GM12878 (cell line): ENCODE results near the gene TRIM58. TPM values are rescaled to one million over a fixed set of nuclear protein-coding genes. Genes with fewer than 3 reads are reported as not detected.

ENCODE experiments used
- ATAC-seq: fragments of 200-7000 bp; cut with Tn5 transposase; 3 replicates; pipeline ENCODE4 v1.9.1; 2020; ENCODE audit warnings: mild to moderate bottlenecking, moderate library complexity
- BruUV-seq: library from RNA; stranded (reverse); fragments of 400-500 nt; replicated peaks from 2 replicates; lab custom pipeline; 2021; lab: Mats Ljungman, UMichigan
- CTCF ChIA-PET: fragments of 300-600 bp; sonication (Branson Sonifier 250); formaldehyde crosslinking; extraction: SDS; loops from one replicate; lab custom pipeline; 2021; ENCODE audit warnings: inconsistent platforms; lab: Yijun Ruan, JAX
- POLR2A ChIA-PET: fragments of 350-600 bp; formaldehyde crosslinking; extraction: SDS; loops from one replicate; lab custom pipeline; 2021; ENCODE audit warnings: inconsistent platforms; lab: Charles Lee
- RAD21 ChIA-PET: fragments of 300-600 bp; sonication (Branson Sonifier 250); formaldehyde crosslinking; loops from one replicate; lab custom pipeline; 2023; ENCODE audit warnings: antibody characterized with exemption; ENCODE audit not compliant: unreplicated experiment; lab: Charles Lee
- SMC1A ChIA-PET: fragments of 300-600 bp; sonication (Branson Sonifier 250); formaldehyde crosslinking; loops from one replicate; lab custom pipeline; 2023; ENCODE audit not compliant: unreplicated experiment, uncharacterized antibody; lab: Charles Lee
- DNase-seq: peaks from one replicate; pipeline ENCODE4 v3.0.0-alpha.2; 2011; ENCODE audit warnings: low read depth, low spot score
- FAIRE-seq: peaks from 3 replicates; lab custom pipeline; 2011; peaks lifted over from hg19 to GRCh38; lab: Jason Lieb, UNC
- H2AFZ ChIP-seq: 2 replicates; pipeline ENCODE4 v1.6.0; 2011; ENCODE audit warnings: low read depth, low read length, control low read depth; ENCODE audit not compliant: control insufficient read depth
- H3K27ac ChIP-seq: 2 replicates; pipeline ENCODE4 v1.5.1; 2011; ENCODE audit warnings: control low read depth; ENCODE audit not compliant: control insufficient read depth, insufficient read depth
- H3K27me3 ChIP-seq, 2 experiments: replicated peaks in 1 of 2; 2 replicates each; pipeline versions ENCODE4 v1.6.0 to v1.6.1; 2011; ENCODE audit warnings: low read length in 1 of 2; ENCODE audit not compliant: control insufficient read depth in 2 of 2, insufficient read depth in 2 of 2
- H3K36me3 ChIP-seq, 2 experiments: 2 replicates each; pipeline ENCODE4 v1.5.1; 2011; ENCODE audit warnings: low read length in 1 of 2; ENCODE audit not compliant: control insufficient read depth in 2 of 2, insufficient read depth in 2 of 2
- H3K4me1 ChIP-seq: 2 replicates; pipeline ENCODE4 v1.6.1; 2011; ENCODE audit warnings: mild to moderate bottlenecking, low read length, moderate library complexity, mixed read lengths; ENCODE audit not compliant: control insufficient read depth, insufficient read depth
- H3K4me2 ChIP-seq: 2 replicates; pipeline ENCODE4 v1.6.0; 2011; ENCODE audit warnings: control low read depth; ENCODE audit not compliant: control insufficient read depth, insufficient read depth
- H3K4me3 ChIP-seq: fragments of 200-600 bp; sonication (generic); 2 replicates; pipeline ENCODE4 v1.5.1; 2016
- H3K79me2 ChIP-seq: 2 replicates; pipeline ENCODE4 v1.6.0; 2011; ENCODE audit warnings: low read length; ENCODE audit not compliant: control insufficient read depth, insufficient read depth
- H3K9ac ChIP-seq: 2 replicates; pipeline ENCODE4 v1.8.0; 2011; ENCODE audit warnings: low read length, control low read depth, mixed read lengths; ENCODE audit not compliant: control insufficient read depth, insufficient read depth
- H3K9me3 ChIP-seq: replicated peaks from 3 replicates; pipeline ENCODE4 v1.5.1; 2011; ENCODE audit warnings: mild to moderate bottlenecking, low read length; ENCODE audit not compliant: control insufficient read depth, insufficient read depth
- H4K20me1 ChIP-seq: 2 replicates; pipeline ENCODE4 v1.6.0; 2011; ENCODE audit not compliant: control insufficient read depth, insufficient read depth
- CBFB ChIP-seq: IDR thresholded peaks from 2 replicates; pipeline ENCODE4 v1.6.1; 2016; ENCODE audit warnings: antibody characterized with exemption, low read depth
- CHD1 ChIP-seq: IDR thresholded peaks from 2 replicates; pipeline ENCODE4 v1.6.1; 2012; ENCODE audit warnings: low read depth, low read length, improper control_type of control experiment
- E2F8 ChIP-seq: fragments of 450-650 bp; IDR thresholded peaks from 2 replicates; pipeline ENCODE4 v1.6.1; 2018; ENCODE audit warnings: mild to moderate bottlenecking, low read depth, moderate library complexity; ENCODE audit not compliant: partially characterized antibody
- MYB ChIP-seq: fragments of 150-350 bp; IDR thresholded peaks from 2 replicates; pipeline ENCODE4 v1.6.1; 2014; ENCODE audit warnings: mild to moderate bottlenecking, low read depth, low read length, borderline replicate concordance
- NFYA ChIP-seq: IDR thresholded peaks from 2 replicates; pipeline ENCODE4 v1.6.1; 2011; ENCODE audit warnings: low read depth, mild to moderate bottlenecking, low read length, improper control_type of control experiment, borderline replicate concordance
- NR2F1 ChIP-seq: fragments of 450-650 bp; conservative IDR thresholded peaks from 2 replicates; pipeline ENCODE4 v1.6.1; 2017; ENCODE audit warnings: mild to moderate bottlenecking
- PAX5 ChIP-seq: IDR thresholded peaks from 2 replicates; pipeline ENCODE4 v1.6.1; 2011; ENCODE audit warnings: low read depth, low read length, borderline replicate concordance
- PAX8 ChIP-seq: fragments of 450-650 bp; IDR thresholded peaks from 2 replicates; pipeline ENCODE4 v1.6.1; 2017; ENCODE audit warnings: mild to moderate bottlenecking, moderate library complexity
- SUPT20H ChIP-seq: IDR thresholded peaks from 2 replicates; pipeline ENCODE4 v1.6.1; 2011; ENCODE audit warnings: low read depth, mild to moderate bottlenecking, low read length, moderate library complexity, borderline replicate concordance; ENCODE audit not compliant: control insufficient read depth
- SUZ12 ChIP-seq: fragments of 200-600 bp; sonication (generic); IDR thresholded peaks from one replicate; pipeline ENCODE4 v1.6.1; 2018; ENCODE audit warnings: antibody characterized with exemption, mild to moderate bottlenecking; ENCODE audit not compliant: unreplicated experiment
- TCF3 ChIP-seq: IDR thresholded peaks from 2 replicates; pipeline ENCODE4 v1.6.1; 2012; ENCODE audit warnings: low read depth, mild to moderate bottlenecking, low read length, borderline replicate concordance; ENCODE audit not compliant: insufficient read depth
- ZSCAN29 ChIP-seq: fragments of 450-650 bp; IDR thresholded peaks from 2 replicates; pipeline ENCODE4 v1.6.1; 2017; ENCODE audit warnings: mild to moderate bottlenecking, moderate library complexity
- WGBS: methylation state at CpG from one replicate; pipeline ENCODE4 v1.1.6; 2016; ENCODE audit warnings: low lambda C conversion rate; ENCODE audit not compliant: insufficient replicate concordance, insufficient coverage; ENCODE audit errors: missing lambda C conversion rate; 5-methylcytosine and 5-hydroxymethylcytosine counted together
- in situ Hi-C: fragments of 300-500 bp; cut with MboI; formaldehyde crosslinking; loops from 9 replicates; pipeline ENCODE4 v1.14.3; 2018; ENCODE audit warnings: mixed read lengths
- intact Hi-C: fragments of 100-400 bp; cut with micrococcal nuclease; formaldehyde crosslinking; loops from one replicate; pipeline ENCODE4 v1.14.2; 2022; ENCODE audit not compliant: unreplicated experiment
- polyA plus RNA-seq, 11 experiments: library from polyadenylated mRNA; depleted of rRNA in 4 of 11; unstranded in 6 of 11; stranded (reverse) in 5 of 11; fragments of >200 nt; fragmentation: Nextera tagmentation in 4 of 11; fragmentation: Illumina TruSeq in 1 of 11; extraction: Ambion mirVana in 4 of 11; extraction: Trizol in 1 of 11; gene quantifications; 1 replicate in 1 of 11; 2 replicates in 10 of 11; pipeline versions ENCODE4 v1.2.1 to v1.2.3, GENCODE V29; 2011 to 2016; ENCODE audit warnings: inconsistent platforms in 2 of 11, missing spikeins in 2 of 11, low read depth in 1 of 11
- total RNA-seq, 4 experiments: library from RNA; depleted of rRNA in 3 of 4; stranded (reverse); fragments of >200 nt in 3 of 4; fragmentation: Illumina TruSeq in 1 of 4; extraction: Trizol in 1 of 4; gene quantifications; 2 replicates each; pipeline versions ENCODE4 v1.2.1 to v1.2.3, GENCODE V29; 2013 to 2021
- TF ChIP-seq, protein P1 (sequence below): IDR thresholded peaks from 2 replicates; pipeline ENCODE4 v1.6.1; 2012; ENCODE audit warnings: improper control_type of control experiment, low read depth, low read length; ENCODE audit not compliant: insufficient replicate concordance
- TF ChIP-seq, protein P2 (sequence below): IDR thresholded peaks from 2 replicates; pipeline ENCODE4 v1.6.1; 2011; ENCODE audit warnings: borderline replicate concordance, low read depth, mild to moderate bottlenecking, moderate library complexity, mixed read lengths, low read length; ENCODE audit not compliant: insufficient read depth; ENCODE audit errors: extremely low read length

The TRIM58 gene
- total and polyA plus RNA-seq, 10 of the 15 experiments (the other 5 are each of a cell fraction or from before 2014, with no cell fraction given) = not detected

DNA sequence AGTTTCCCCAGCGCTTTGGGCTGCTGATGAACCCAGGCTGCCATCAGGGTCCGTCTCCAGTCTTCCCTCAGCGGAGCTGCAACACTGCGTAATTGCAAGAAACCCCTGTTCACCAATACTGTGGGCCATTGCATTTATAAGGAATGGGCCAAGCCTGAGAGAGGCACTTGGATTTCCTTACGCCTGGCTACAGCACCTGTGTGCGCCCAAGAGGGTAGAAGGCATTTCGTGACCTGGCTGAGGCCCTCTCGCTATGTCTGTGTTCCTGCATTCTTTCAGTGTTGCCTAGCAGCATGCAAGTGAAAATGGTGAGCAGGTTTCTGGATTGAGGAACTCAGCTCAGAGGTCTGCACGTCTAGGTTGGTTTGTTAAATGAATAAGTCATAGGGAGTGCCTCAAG lies 26.4 kb downstream of the TRIM58 start:
- Histone ChIP-seq H3K9ac (no peak overlapping the region), H3K4me2 (no peak overlapping the region), H3K36me3 (no peaks in the 10 kb centered on the region), H3K4me1 (no peaks in the 10 kb centered on the region), H2AFZ (no peak overlapping the region), H4K20me1 (no peaks in the 10 kb centered on the region), H3K4me3 (no peak overlapping the region), H3K79me2 (no peaks in the 10 kb centered on the region), H3K9me3 (no peaks in the 10 kb centered on the region), H3K27ac (no peak overlapping the region), H3K27me3 (no peaks in the 10 kb centered on the region; a peak in 1 of 4 replicates)
- DNase-seq (no peak), ATAC-seq (no peak), FAIRE-seq (no peak)
- CTCF ChIA-PET = interaction anchor here (1.6 kb wide), 1 partner anchor 12 kb away, joined by 3 read pairs; the partner anchor contains the start of gene OR2W3
- intact Hi-C loops = no loop called here
- 42% methylated on average over 9 of the region's 9 CpGs for WGBS
- RAD21 ChIA-PET = no interaction called here
- POLR2A ChIA-PET = no interaction called here
- BruUV-seq = no TSS peak
- in situ Hi-C loops = no loop called here
- TF ChIP-seq, protein P1, sequence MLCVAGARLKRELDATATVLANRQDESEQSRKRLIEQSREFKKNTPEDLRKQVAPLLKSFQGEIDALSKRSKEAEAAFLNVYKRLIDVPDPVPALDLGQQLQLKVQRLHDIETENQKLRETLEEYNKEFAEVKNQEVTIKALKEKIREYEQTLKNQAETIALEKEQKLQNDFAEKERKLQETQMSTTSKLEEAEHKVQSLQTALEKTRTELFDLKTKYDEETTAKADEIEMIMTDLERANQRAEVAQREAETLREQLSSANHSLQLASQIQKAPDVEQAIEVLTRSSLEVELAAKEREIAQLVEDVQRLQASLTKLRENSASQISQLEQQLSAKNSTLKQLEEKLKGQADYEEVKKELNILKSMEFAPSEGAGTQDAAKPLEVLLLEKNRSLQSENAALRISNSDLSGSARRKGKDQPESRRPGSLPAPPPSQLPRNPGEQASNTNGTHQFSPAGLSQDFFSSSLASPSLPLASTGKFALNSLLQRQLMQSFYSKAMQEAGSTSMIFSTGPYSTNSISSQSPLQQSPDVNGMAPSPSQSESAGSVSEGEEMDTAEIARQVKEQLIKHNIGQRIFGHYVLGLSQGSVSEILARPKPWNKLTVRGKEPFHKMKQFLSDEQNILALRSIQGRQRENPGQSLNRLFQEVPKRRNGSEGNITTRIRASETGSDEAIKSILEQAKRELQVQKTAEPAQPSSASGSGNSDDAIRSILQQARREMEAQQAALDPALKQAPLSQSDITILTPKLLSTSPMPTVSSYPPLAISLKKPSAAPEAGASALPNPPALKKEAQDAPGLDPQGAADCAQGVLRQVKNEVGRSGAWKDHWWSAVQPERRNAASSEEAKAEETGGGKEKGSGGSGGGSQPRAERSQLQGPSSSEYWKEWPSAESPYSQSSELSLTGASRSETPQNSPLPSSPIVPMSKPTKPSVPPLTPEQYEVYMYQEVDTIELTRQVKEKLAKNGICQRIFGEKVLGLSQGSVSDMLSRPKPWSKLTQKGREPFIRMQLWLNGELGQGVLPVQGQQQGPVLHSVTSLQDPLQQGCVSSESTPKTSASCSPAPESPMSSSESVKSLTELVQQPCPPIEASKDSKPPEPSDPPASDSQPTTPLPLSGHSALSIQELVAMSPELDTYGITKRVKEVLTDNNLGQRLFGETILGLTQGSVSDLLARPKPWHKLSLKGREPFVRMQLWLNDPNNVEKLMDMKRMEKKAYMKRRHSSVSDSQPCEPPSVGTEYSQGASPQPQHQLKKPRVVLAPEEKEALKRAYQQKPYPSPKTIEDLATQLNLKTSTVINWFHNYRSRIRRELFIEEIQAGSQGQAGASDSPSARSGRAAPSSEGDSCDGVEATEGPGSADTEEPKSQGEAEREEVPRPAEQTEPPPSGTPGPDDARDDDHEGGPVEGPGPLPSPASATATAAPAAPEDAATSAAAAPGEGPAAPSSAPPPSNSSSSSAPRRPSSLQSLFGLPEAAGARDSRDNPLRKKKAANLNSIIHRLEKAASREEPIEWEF = no peak
- TF ChIP-seq MYB = no peak
- no peak for TF ChIP-seq ZSCAN29
- TF ChIP-seq NFYA = no peak
- no peak for TF ChIP-seq NR2F1
- no peak for TF ChIP-seq PAX5
- TF ChIP-seq, protein P2, sequence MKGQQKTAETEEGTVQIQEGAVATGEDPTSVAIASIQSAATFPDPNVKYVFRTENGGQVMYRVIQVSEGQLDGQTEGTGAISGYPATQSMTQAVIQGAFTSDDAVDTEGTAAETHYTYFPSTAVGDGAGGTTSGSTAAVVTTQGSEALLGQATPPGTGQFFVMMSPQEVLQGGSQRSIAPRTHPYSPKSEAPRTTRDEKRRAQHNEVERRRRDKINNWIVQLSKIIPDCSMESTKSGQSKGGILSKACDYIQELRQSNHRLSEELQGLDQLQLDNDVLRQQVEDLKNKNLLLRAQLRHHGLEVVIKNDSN = no peak
- no peak for TF ChIP-seq SUPT20H
- no peak for TF ChIP-seq CHD1
- no peak for TF ChIP-seq E2F8
- no peak for TF ChIP-seq PAX8
- no peak for TF ChIP-seq SUZ12
- TF ChIP-seq TCF3 = no peak
- no peak for TF ChIP-seq CBFB
- SMC1A ChIA-PET = no interaction called here
